WTC11 (cell line): Measurements from ENCODE around the gene FRMD6.

ENCODE experiments used
- ATF2 ChIP-seq: sonication (generic); formaldehyde crosslinking; IDR thresholded peaks from 2 replicates; pipeline ENCODE4 v1.8.1; 2022; ENCODE audit warnings: low read depth, missing genetic modification reagents, borderline replicate concordance
- CREM ChIP-seq: sonication (generic); formaldehyde crosslinking; IDR thresholded peaks from 2 replicates; pipeline ENCODE4 v1.8.1; 2022; ENCODE audit warnings: mild to moderate bottlenecking, missing genetic modification reagents, moderate library complexity
- CTCF ChIP-seq: fragments of 200-600 bp; IDR thresholded peaks from 2 replicates; pipeline ENCODE4 v1.8.0; 2022; ENCODE audit warnings: antibody characterized with exemption
- IRF1 ChIP-seq: sonication (generic); formaldehyde crosslinking; IDR thresholded peaks from 2 replicates; pipeline ENCODE4 v1.8.0; 2023; ENCODE audit warnings: missing genetic modification reagents
- NR3C1 ChIP-seq: sonication (generic); formaldehyde crosslinking; conservative IDR thresholded peaks from 2 replicates; pipeline ENCODE4 v1.8.1; 2023; ENCODE audit warnings: low read depth, mild to moderate bottlenecking, missing genetic modification reagents
- SP1 ChIP-seq: sonication (generic); formaldehyde crosslinking; conservative IDR thresholded peaks from 2 replicates; pipeline ENCODE4 v1.8.1; 2022; ENCODE audit warnings: missing genetic modification reagents
- STAT6 ChIP-seq: sonication (generic); formaldehyde crosslinking; conservative IDR thresholded peaks from 2 replicates; pipeline ENCODE4 v1.8.1; 2023; ENCODE audit warnings: mild to moderate bottlenecking, low read depth, missing genetic modification reagents, moderate library complexity
- USF1 ChIP-seq: sonication (generic); formaldehyde crosslinking; IDR thresholded peaks from 2 replicates; pipeline ENCODE4 v1.8.0; 2022; ENCODE audit warnings: mild to moderate bottlenecking, missing genetic modification reagents
- ZNF263 ChIP-seq: sonication (generic); formaldehyde crosslinking; IDR thresholded peaks from 2 replicates; pipeline ENCODE4 v1.8.1; 2022; ENCODE audit warnings: low read depth, mild to moderate bottlenecking, moderate library complexity, missing genetic modification reagents
- ZNF512 ChIP-seq: sonication (generic); formaldehyde crosslinking; IDR thresholded peaks from 2 replicates; pipeline ENCODE4 v1.8.1; 2022; ENCODE audit warnings: missing genetic modification reagents, borderline replicate concordance

- TF ChIP-seq STAT6 (no peak), ZNF263 (no peak), NR3C1 (CRISPR knock-in tag) (no peak), ZNF512 (CRISPR knock-in tag) (no peak), SP1 (CRISPR knock-in tag) (no peak), USF1 (CRISPR knock-in tag) (no peak), IRF1 (CRISPR knock-in tag) (no peak), ATF2 (CRISPR knock-in tag) (no peak), CTCF (no peak), CREM (CRISPR knock-in tag) (no peak)
Observed at GRCh38 chr14:51620056-51620455, 31.7 kb upstream of the FRMD6 start.
